Measurements from ENCODE around the gene TCF12.

Gene TCF12

DNA sequence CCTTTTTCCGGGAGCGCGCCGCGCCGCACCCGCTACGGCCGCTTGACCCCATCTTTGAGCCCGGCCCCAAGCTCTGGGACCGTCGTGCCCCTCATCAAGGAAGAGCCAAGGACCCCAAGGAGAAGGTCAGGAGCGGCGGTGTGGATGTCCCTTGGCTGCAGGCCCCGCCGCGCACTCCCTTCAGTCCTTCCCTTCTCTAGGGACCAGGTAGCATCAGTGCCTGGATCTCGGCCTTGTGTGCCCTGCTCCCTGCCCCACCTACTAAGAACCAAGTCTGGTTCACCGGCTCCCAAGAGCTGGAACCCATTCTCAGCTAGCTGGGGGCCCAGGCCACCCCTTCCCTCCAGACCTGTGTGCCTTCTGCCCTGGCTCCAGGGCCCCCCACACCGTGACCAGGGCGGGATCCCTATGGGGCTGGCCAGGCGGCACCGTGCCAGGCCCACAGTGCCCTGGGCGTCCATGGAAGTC is 388.5 kb downstream of the TCF12 start:
- DNase-seq = no peak

DNA sequence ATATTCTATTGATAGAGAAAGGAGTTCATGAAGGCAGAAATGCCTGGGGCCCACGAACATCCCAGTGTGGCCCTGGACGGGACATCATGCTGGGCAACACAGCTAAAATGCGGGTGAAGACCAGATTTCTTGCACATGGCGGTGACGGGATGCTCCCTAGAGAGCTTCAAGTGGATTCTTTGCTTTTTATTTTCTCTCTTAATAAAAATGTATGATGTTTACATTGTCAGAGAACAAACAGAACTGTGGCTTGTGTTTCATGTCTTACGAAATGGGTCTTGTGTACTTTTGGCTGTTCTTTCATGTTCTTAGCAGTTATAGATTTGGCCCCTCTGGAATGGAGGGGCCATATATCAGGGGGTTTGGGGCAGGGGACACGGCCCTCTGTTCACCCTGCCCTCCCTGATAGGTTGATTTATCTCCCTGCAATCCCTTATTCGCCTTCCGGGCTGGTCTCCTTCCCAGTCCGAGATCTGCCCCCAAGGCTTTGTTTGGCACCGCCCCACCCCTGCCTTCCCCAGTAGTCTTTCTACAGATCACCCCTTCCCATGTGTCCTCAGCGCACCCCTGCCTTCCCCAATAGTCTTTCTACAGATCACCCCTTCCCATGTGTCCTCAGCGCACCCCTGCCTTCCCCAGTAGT is 389.2 kb downstream of the TCF12 start:
- DNase-seq = no peak

DNA sequence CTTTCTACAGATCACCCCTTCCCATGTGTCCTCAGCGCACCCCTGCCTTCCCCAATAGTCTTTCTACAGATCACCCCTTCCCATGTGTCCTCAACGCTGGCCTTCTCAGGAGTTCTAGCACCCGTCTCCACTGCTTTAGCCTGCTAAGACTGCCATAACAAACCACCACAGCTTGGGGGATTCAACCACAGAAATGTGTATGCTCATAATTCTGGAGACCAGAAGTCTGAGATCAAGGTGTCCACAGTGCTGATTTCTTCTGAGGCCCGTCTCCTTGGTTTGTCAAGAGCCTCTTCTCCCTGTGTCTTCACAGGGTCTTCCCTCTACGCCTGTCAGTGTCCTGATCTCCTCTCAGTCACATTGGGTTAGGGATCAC is 389.7 kb downstream of the TCF12 start:
- no peak for DNase-seq

DNA sequence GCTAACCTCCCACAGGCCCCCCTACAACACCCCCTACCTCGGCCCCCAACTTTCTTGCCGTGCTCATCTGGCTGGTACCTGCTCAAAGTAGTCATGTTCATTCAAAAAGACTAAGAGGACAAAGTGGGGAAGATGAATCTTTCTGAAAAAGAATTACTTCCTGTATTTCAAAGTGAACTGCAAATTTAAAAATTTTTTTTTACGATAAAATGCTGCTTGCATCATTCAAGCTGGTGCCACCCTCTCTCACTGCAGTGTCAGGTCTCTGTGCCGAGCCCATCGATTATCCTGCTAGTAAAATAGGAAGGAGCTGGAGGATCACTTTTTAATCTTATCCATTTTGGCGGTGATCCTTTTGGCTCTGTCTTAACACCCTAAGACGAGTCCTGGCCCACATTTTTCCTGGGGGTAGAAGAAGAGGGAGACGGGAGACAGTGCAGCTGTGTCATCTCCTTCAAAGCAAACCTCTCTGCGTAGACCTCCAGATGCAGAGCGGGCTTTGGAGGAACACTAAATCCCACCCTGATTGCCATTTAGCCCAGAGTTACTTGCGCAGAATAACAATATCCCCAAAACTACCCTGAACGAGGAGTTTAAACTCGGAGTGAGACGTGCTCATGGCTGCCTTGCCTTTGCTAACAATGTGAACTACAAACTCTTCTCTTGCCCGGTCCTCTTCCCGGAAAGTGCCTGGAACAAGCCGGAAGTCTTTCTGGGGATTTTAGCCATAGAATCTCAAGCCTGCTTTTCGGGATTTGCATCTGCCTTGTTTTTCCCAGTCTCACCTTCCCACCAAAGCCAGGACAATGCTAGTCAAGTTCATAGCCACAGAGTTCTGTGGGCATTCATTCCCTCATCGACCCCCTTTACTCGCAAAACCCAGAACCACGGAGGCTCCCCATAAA is 391.7 kb downstream of the TCF12 start:
- no peak for DNase-seq

DNA sequence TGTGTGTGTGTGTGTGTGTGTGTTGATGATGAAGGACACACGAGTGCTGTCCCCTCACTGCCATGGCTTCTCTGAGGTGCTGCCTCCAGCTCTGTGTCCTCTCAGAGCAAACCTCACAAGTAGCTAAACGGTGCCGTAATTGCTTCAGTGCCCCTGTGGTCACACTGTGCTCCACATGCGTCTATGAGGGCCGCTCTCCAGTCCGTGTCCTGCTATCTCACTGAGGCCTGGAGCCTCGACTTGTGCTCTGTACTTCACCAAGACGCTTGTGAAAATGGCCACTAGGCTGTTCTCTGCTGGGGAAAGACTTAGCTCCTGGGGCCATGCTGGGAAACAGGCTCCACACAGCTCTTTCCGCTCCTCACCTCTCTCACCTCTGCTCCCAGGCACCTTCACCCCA is 392.4 kb downstream of the TCF12 start:
- DNase-seq = no peak

DNA sequence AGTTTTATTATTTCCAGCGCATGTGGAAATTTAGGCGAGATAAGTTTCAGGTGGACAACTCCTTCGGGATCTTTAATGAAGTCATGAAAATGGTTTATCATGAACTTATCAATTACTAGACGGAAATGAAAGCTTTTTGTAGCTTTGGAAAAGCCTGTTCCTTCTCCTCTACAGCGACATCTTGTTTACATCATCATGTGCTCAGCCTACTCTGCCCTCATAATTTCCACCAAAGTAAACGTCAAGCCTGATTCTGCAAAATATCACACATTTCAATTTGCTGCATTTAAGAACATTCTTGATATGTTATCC is 393.5 kb downstream of the TCF12 start:
- DNase-seq = no peak

DNA sequence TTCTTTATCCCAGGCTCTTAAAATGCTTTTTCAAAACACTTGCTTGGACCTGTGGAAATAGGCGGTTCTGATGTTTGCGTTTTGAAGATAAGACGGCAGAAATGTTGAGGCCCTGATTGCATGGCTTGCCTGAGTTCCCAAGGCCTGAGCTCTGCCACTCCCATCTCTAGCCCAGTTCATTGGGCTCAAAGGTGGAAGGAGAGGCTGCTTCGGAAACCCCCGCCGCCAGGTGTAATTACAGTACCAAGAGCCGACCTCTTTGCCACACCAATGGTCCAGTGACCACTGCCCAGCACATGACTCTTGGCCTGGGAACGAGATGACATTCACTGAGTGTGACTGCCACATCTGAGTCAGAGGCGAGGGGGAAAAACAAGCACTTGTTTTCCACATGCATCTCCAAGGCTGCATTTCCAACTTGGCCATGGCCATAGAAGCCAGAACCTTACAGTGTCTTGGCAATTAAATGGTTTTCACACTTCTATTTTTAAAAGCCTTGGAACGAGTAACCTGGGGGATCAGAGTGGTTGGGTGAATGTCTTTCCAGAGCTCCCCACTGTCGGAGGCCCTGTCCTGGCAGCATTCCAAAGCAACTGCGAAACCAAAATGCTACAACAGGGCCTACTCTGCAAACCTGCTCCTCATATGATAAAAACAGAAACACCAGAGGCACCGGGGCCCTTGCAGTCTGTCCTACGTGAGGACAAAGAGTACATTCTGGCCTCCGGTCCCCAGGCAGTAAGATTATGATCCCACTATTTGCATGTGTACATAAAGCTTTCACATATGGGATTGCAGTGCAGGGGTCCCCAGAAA is 394.1 kb downstream of the TCF12 start:
- DNase-seq = no peak

DNA sequence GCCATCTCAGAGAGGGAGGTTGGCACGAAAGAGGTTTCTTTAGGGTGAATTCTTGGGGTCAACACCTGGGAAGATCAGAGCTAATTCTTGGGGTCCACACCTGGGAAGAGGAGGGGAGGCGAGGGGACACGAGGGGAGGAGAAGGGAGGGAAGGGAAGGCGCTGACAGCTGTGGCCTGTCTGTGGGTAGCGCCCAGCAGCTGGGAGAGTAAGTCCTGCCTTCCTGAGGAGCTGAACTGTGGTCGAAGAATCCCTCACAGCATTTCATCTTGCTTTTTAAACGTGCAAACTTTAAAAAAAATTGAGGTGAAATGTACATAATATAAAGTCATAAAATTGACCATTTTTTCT is 394.7 kb downstream of the TCF12 start:
- DNase-seq = no peak

DNA sequence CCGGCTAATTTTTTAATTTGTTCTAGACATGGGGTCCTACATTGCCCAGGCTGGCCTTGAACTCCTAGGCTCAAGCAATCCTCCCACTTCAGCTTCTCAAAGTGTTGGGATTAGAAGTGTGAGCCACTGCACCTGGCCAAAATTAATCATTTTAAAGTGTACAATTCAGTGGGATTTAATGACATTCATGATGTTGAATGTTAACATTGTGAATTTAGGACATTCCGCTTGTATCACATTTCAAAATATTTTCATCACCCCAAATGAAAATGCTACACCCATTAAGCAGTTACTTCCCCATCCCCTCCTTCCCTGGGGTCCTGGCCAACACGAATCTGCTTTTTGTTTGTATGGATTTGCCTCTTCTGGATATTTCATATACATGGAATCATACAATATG is 395.8 kb downstream of the TCF12 start:
- DNase-seq = no peak

DNA sequence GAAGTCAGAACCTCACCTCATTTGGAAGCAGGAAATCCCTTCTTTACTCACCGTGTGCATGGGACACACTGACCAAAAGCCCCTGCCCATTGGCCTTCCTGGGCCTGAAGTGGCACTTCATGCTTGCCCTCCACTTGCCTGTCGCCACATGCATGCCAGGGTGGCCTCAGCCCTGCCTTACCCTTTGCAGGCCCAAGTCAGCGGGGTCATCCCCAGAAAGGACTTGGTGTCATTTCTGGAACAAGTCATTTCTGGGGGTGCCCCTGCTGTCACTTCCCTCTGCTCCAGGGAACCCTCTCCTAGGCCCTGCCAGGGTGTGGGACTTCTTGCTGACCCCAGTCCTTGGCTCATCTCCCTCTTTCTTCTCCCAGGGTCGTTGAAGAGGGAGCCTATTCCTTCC is 398.0 kb downstream of the TCF12 start:
- no peak for DNase-seq

DNA sequence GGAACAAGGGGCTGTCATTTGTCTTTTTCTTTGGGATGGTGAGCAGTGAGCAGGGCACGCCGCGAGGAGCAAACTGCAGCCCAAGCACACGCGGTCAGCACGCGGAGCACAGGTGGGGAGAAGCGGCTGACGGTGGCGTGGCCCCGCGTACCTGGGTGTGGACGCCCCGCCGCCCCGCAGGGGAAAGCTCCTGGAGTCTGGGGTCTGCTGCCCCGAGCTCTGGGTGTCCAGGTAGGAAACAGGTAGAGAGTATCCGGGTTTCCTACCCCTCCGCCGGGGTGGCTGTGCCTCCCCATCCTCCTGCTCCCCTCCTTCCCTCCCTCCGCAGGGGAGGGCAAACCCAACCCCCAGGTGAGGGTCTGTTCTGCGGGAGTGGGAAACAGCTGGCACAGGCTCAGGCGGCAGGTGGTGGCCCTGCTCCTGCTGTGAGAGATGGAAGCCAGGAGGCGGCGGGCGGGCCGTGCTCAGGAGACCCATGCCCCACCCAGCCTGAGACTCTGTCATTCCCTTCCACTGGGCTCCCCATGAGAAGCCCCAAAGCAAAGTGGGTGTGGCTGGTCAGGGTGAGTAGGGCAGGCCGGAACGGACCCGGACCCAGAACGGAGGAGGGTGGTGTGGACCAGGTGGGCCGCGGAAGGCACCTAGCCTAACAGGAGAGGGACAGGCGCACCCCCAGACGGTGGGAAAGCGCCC is 400.9 kb downstream of the TCF12 start:
- DNase-seq = no peak

DNA sequence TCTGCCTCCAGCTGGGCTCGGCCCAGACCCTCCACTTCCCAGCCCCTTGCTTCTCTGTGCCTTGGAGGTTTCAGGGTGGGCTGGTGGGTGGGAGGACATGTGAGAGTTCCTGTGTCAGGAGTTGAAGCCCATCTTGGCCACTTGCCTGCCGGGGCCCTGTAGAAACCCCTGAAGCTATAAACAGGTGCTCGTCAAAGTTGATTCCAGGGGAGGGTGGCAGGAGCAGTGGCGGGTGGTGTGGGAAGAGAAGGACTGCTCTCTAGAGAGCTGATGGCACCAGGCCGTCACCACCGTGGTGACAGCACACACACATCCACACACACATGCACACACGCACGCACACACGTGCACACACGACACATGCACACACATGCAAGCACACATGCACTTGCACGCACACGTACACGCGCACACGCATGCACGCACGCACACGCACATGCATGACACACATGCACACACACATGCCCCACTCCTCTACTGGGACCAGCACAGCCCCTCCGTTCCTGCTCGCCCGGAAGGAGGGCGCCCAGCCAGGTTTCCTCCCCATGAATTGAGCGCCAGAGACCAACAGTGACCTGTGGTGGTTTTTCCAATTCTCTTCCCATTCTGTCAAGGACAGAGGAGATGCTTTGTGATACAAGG is 401.6 kb downstream of the TCF12 start:
- DNase-seq = no peak

DNA sequence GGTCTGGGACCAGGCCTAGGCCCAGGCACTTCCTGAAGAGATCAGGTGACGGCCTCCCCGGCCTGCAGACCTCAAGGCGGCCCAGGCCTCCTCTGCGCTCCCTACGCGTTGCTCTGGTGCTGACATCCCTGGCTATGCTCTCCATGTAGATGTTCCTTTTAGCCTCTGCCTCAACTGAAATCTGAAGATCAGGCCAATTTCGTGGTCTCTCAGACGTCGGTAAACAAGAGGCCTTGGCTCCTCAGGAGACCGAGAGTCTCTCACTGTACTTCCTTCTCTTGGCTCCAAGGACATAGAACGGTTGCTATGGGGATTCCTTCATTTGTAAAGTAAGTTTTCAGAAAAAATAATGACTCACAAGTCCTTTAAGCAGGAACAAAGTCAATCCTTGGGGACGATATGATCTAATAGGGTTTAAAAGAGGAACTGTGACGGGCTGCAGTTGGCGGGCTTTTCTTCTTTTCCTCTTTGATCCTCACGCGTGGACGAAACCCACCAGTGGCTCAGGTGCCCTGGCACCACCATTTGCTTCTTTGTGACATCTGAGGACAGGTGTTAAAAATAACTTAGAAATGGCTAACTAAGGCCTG is 402.3 kb downstream of the TCF12 start:
- DNase-seq = no peak

DNA sequence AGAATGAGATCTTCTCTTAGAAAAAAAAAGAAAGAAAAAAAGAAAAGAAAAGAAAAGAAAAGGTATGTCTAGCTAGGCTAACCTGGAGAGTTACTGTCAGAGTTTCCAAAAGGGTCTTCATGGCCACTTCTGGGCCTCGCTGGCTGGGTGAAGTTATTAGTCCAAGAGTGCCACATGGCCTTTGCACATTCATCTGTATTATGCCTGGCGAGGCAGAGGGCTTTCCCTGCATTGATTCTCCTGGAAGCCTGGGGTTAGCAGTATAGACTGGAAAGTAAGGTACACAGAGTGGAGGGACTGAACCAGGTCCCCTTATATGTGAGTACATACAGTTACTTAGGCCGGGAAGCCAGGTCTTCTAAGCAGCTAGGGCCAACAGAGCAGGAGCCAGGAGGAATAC is 403.0 kb downstream of the TCF12 start:
- DNase-seq = no peak

DNA sequence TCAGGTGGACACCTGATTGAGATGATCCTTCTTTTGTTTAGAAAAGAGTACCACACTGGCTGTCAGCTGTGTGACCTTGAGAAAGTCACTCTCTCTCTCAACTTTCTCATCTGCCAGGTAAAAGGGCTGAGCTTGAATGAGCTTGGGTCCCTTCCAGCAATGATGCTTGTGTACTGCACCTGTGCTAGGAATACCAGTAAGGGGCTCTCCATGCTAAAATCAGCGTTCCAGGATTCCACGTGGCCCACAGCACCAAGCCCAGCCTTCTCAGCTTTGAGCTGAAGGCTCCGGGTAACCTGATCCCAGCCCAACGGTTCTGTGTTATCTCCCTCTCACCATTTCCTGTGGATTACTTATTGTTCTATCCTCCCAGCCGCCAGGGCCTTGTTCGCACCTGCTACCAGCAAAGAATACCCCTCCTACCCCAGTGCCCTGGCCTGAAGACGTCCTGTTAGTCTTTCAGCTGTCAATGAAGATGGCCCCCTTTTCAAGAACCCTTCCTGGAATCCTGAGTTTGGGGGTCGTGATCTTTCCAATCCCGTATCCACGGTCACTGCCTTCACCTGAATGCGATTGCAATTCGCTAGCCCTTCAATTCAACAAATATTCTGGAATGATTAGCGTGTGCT is 403.6 kb downstream of the TCF12 start:
- DNase-seq = no peak

DNA sequence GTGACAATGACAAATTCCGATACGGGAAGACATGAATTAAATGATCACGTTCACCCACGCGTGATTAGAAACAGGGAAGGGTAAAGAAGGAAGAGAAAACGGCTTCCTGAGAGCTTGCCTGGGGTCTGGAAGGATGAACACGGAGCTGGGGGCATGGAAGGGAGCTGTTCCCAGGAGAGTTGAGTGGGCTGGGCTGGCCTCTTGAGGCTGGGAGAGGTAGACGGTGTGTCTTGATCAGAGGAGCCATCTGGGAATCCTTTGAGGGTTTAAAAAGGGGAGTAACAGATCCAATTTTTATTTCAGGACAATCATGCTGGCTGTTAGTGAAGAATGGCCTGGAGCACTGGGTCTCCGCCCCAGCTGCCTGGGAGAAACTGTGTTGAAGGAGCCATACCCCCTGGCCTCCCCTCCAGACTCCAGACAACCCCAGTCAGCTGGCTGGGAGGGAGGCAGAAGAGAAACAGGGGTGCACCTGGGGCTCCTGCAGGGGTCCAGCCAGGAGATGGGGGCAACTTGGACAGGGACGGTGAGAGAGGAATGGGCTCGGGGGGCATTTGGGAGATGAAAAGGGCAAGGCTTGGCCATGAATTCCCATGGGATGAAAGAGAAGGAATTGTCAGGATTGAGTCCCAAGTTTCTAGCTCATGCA is 404.3 kb downstream of the TCF12 start:
- no peak for DNase-seq

DNA sequence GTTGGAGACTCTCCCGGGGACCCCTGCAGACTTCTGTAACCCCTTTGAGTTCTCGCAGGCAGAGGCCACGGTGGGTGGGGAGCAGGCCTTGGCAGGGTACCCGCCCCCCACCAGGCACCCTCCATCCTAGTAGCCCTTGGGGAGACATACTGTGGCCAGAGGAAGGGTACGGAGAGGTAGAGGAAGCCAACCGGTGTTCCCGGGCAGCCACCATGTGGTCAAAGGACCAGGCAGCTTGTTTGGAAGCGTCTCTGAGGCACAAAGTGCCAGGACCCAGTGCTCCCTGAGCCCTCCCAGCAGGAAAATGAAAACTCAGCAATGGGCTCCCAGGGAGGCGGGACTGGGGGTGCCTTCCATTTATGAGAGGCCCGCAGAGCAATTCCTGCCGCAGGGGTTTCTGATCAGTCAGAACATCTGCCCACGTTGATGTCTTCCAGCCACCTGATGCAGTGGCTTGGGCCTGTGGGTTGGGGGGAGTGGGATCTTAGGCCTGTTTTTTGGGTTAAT is 404.9 kb downstream of the TCF12 start:
- DNase-seq = no peak

DNA sequence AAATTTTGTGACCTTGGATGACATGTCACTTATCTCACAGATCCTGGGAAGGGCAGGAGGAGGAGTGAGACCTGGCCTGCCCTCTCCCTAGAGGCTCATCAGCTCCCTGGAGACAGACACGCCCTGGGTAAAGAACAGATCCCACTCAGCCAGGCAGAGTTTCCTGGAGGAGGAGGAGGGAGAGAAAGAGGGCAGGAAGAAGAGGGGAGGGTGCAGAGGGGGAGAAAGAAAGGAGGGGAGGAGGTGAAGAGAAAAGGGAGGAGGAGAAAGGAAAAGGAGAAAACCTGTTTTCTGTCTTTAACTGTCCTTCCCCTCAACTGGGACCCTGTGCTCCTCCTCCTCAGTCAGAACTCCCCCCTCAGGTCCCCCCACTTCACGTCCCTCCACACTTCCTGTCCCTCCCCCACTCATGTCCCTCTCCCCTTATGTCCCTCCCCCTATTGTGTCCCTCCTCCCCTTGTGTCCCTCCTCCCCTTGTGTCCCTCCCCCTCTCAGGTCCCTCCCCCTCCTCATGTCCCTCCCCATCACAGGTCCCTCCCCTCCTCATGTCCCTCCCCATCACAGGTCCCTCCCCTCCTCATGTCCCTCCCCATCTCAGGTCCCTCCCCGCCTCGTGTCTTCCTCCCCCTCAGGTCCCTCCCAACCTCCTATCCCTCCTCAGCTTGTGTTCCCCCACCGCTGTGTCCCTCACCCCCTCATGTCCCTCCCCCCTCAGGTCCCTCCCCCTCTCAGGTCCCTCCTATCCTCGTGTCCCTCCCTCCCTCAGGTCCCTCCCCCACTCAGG is 405.6 kb downstream of the TCF12 start:
- no peak for DNase-seq

DNA sequence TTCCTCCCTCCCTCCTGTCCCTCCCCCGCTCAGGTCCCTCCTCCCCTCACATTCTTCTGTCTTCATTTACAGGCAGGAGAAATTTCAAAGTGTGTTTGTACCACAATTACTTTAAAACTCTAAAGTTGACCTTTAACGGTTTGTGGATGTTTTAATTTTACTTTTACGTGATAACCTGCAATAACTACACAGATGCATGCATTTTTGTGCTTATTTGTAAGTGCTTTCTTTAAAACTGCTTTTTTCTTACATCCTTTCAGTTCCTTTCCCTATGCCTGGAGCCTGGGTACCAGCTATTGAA is 406.1 kb downstream of the TCF12 start:
- DNase-seq = no peak

DNA sequence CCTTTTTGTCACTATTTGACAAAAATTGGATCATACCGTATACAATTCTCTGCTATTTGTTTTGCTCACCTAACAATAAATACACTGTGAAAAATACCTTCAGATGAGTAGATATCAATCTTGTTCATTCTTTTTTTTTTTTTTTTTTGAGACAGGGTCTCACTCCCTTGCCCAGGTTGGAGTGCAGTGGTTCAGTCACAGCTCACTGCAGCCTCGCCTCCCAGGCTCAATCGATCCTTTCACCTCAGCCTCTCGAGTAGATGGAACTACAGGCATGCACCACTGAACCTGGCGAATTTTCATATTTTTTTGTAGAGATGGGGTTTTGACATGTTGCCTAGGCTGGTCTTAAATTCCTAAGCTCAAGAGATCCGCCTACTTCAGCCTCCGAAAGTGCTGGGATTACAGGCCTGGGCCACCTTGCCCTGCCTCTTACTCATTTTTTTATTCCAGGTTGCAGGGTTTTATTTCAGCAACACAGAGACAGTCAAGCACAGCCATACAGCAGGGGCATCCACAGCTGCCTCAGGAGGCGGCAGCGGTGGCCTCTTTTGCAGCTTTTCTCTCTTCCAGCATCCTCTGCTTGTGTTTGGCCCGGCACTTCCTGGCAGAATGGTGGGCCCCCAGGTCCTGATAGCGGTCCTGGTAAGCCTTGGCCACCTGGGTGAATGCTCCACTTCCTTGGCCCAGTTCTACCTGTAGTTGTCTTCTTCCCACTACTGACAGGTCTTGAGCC is 406.7 kb downstream of the TCF12 start:
- no peak for DNase-seq

Data from stimulated activated CD4-positive, alpha-beta T cell treated with anti-CD3 and anti-CD28 coated beads, Interleukin-4, amount 100 ng/mL, for 1 hour (primary cell).